IPS DF 6.9 (cell line): ENCODE data around the gene RASSF3.
"Not testable (repeated sequence)": the region's sequence is repeated elsewhere in the genome, so short reads cannot be mapped to it uniquely, and the experiment has no call there.

ENCODE experiments used
- DNase-seq: peaks from one replicate; pipeline ENCODE4 v3.0.0-alpha.2; 2013; ENCODE audit warnings: low read depth, low spot score
- H3K27ac ChIP-seq: one replicate; pipeline ENCODE4 v1.5.1; 2013; ENCODE audit warnings: low read length, control low read depth
- H3K27me3 ChIP-seq: 2 replicates; pipeline ENCODE4 v1.6.1; 2013; ENCODE audit warnings: mild to moderate bottlenecking, low read length; ENCODE audit not compliant: control insufficient read depth, insufficient read depth
- H3K36me3 ChIP-seq: 2 replicates; pipeline ENCODE4 v1.6.1; 2013; ENCODE audit warnings: low read length; ENCODE audit not compliant: control insufficient read depth, insufficient read depth
- H3K4me1 ChIP-seq: 2 replicates; pipeline ENCODE4 v1.6.1; 2013; ENCODE audit warnings: low read length; ENCODE audit not compliant: control insufficient read depth, insufficient read depth
- H3K4me3 ChIP-seq: 2 replicates; pipeline ENCODE4 v1.5.1; 2013; ENCODE audit warnings: mild to moderate bottlenecking, low read length
- H3K9me3 ChIP-seq: 2 replicates; pipeline ENCODE4 v1.6.1; 2013; ENCODE audit warnings: low read length, inconsistent platforms; ENCODE audit not compliant: control insufficient read depth, insufficient read depth
- WGBS: extraction: QIAGEN DNeasy Blood & Tissue Kit; methylation state at CpG from one replicate; pipeline ENCODE4 v1.1.7; 2013; ENCODE audit warnings: mixed read lengths, missing lambda C conversion rate; ENCODE audit not compliant: insufficient read length, insufficient coverage; 5-methylcytosine and 5-hydroxymethylcytosine counted together

RASSF3 gene

DNA sequence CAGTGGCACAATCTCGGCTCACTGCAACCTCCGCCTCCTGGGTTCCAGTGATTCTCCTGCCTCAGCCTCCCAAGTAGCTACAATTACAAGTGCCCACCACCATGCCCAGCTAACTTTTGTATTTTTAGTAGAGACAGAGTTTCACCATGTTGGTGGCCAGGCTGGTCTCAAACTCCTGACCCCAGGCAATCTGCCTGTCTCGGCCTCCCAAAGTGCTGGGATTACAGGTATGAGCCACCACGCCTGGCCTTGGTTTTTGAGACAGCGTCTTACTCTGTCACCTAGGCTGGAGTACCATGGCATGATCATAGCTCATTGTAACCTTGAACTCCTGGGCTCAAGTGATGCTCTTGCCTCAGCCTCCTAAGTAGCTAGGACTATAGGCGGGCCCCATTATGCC, 79.9 kb downstream of the RASSF3 start:
- H3K9me3 ChIP-seq, H3K27me3 ChIP-seq, DNase-seq, H3K27ac ChIP-seq, H3K36me3 ChIP-seq, H3K4me1 ChIP-seq, H3K4me3 ChIP-seq: not testable (repeated sequence)
- no CpG with 5 or more reads among the region's 6 CpGs for WGBS

DNA sequence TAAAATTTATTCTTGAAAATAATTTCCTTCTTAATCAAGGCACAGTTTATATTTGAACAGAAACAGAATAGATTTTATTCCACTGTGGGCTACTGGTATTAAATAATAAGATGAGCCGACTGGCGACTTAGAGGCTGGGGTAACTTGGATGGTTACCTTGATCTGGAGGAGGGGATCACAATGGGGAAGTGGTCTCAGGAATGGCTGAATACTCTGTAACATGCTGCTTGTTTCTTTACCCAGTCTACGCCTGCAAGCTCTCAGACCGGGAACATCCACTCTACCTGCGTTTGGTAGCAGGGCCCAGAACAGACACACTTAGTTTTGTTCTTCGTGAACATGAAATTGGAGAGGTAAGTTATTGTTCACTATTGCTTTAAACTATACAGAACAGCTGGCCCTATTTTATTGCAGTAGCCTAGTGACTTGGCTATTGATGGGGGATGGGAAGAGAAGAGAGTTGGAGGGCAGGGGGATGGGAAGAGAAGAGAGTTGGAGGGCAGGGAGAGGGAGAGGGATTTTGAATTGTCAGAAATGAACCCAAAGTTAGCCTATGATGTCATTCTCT, 81.0 kb downstream of the RASSF3 start:
- Histone ChIP-seq H3K36me3 (no peaks in the 10 kb centered on the region), H3K27me3 (no peaks in the 10 kb centered on the region), H3K4me3 (no peak overlapping the region), H3K27ac (no peak overlapping the region), H3K9me3 (no peaks in the 10 kb centered on the region), H3K4me1 (peaks cover 4% of the 10 kb centered on the region; the same call in 1 of the 2 replicates)
- no CpG with 5 or more reads among the region's 6 CpGs for WGBS
- DNase-seq, result peak; percentile 57

- Histone ChIP-seq H3K4me3 (no peak overlapping the region), H3K36me3 (no peaks in the 10 kb centered on the region), H3K27me3 (no peaks in the 10 kb centered on the region), H3K9me3 (no peaks in the 10 kb centered on the region), H3K4me1 (peaks cover 4% of the 10 kb centered on the region; the same call in 1 of the 2 replicates), H3K27ac (no peak overlapping the region)
- no peak for DNase-seq
- WGBS, result no CpG with 5 or more reads among the region's 2 CpGs
Measured at GRCh38 chr12:64691795-64692583, 81.7 kb downstream of the RASSF3 start.

DNA sequence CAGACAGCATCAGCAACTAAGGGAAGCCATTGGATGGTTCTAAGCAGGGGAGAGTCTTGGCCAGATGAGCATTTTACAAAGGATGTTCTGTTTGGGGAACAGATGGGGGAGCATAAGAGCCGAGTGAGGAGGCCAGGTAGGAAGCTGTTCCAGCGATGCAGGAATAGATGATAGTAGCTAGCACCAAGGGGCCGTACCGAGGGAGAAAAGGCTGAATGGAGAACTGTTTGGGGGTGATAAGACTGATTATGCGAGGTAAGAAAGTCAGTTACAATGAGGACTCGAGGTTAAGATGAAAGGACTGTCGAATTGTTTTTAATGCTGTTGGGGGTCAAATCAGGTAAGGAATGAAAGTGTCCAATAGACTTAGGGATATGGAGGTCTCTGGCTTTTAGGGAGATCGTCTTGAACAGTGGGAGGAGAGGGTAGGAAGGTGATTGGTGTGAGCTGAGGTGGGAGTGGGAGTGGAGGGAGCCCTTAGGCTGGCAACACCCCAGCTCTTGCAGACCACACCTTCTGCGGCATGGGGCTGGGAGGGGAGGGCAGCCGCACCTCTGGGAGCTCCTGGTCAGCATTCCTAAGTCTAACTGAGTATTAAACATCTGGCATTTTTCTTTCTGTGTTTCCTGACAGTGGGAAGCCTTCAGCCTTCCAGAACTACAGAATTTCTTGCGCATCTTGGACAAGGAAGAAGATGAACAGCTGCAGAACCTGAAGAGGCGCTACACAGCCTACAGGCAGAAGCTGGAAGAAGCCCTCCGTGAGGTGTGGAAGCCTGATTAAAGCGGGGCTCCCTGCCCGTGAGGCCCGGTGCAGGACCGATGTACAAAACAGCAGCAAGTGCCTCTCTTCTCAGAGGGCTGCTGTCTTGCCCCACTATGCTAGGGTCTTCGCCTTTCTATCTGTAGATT, 84.1 kb downstream of the RASSF3 start:
- peaks cover 2% of the 10 kb centered on the region; the same call in 1 of the 2 replicates for H3K4me1 ChIP-seq
- no peaks in the 10 kb centered on the region for H3K27me3 ChIP-seq
- no CpG with 5 or more reads among the region's 18 CpGs for WGBS
- H3K27ac ChIP-seq, result no peak overlapping the region
- no peaks in the 10 kb centered on the region for H3K9me3 ChIP-seq
- H3K36me3 ChIP-seq, result no peaks in the 10 kb centered on the region
- H3K4me3 ChIP-seq, result no peak overlapping the region
- no peak for DNase-seq

DNA sequence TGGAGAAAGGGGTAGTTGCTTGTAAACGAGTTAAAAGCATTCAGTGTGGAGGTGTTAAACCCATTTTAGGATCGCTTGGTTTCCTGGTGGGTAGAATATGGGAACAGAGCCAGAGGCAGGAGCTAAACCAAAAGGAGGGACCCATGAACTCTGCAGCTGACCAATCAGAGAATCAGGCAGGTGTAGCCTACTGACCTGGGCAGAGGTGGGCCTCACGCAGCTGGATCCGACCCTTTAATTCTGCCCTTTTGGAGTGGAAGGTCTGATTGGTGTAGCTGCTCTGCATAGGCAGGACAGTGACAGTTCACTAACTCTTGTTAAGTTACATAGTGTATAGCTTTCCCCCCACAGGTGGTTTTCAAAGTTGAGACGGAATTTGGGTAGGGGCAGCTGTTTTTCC, 85.3 kb downstream of the RASSF3 start:
- Histone ChIP-seq H3K27ac (no peak overlapping the region), H3K36me3 (no peaks in the 10 kb centered on the region), H3K9me3 (no peaks in the 10 kb centered on the region), H3K27me3 (no peaks in the 10 kb centered on the region), H3K4me3 (no peak overlapping the region), H3K4me1 (peaks cover 2% of the 10 kb centered on the region; the same call in 1 of the 2 replicates)
- DNase-seq, result no peak
- no CpG with 5 or more reads among the region's 5 CpGs for WGBS

DNA sequence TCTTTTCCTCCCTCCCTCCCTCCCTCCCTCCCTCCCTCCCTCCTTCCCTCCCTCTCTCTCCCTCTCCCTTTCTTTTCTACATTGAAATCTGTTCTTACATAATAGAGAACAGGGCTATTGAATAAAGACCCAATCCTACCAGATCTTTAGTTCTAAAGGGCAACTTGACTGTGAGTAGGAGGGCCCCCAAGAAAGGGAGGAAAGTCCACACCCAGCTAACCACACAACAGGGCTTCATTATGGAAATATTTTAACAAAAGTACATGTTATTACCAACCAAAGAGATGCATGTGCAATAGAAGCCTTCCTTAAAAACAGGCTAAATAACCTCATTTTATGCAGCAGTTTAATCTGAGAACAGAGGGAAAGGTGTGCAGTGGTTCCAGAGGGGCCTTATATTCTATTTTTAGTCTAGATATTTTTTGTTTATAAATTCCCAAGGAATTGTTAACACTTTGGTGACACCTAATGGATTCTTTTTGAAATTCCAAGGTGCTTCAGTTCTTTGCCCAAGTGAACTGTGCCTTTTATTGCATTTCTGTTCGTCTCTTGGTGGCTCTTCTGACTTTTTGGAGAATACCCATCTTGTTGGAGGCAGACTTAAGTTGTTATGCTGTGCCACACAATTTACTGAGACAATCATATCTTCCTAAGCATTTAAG, 85.9 kb downstream of the RASSF3 start:
- no peaks in the 10 kb centered on the region for H3K27me3 ChIP-seq
- no CpG with 5 or more reads among the region's 1 CpG for WGBS
- H3K4me3 ChIP-seq, result no peak overlapping the region

DNA sequence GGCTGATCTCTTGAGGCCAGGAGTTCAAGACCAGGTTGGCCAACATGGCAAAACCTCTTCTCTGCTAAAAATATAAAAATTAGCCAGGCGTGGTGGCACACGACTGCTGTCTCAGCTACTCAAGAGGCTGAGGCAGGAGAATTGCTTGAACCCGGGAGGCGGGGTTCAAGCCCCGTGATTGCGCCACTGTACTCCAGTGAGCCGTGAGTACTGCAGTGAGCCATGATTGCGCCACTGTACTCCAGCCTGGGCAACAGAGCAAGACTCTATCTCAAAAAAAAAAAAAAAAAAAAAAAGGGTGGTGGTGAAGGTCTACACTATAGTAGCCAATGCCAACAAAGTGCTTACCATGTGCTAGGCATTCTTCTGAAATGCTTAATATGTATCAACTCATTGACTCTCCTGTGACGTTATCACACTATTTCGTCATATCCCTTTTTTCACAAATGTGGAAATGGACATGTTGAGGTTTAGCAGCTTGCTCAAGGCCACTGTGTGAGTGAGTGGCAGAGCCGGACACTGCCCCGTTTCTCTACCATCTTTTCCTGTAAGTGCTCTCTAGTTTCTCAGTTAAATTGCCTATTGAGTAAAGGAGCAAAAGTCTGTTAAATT, 89.3 kb downstream of the RASSF3 start:
- WGBS, result no CpG with 5 or more reads among the region's 12 CpGs
- no peak for DNase-seq
- Histone ChIP-seq H3K4me1 (no peaks in the 10 kb centered on the region), H3K9me3 (no peaks in the 10 kb centered on the region), H3K27me3 (no peaks in the 10 kb centered on the region), H3K36me3 (no peaks in the 10 kb centered on the region), H3K4me3 (no peak overlapping the region), H3K27ac (no peak overlapping the region)

More for the DNA sequence above, 85.9 kb downstream of the RASSF3 start:
- Histone ChIP-seq H3K9me3 (no peaks in the 10 kb centered on the region), H3K27ac (no peak overlapping the region), H3K4me1 (peaks cover 2% of the 10 kb centered on the region; the same call in 1 of the 2 replicates), H3K36me3 (no peaks in the 10 kb centered on the region)
- DNase-seq, result no peak

DNA sequence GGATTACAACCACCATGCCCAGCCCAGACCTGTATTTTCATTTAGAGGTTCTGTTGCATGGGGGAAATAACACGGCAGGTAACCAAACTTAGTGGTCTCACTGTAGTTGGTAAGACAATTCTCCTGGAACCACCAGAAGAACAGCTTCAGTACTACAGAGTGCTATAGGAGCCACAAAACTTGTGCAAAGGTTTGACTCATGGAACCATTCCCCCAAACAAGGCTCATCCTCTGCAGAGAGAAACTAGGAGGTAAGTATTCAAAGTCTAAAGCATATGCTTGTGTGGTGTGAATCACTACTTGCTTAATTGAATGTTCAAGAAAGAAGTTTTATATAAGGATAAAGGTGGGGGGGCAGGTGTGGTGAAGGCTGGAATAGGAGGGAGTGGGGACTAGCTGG, 90.2 kb downstream of the RASSF3 start:
- Histone ChIP-seq H3K27ac (no peak overlapping the region), H3K27me3 (no peaks in the 10 kb centered on the region), H3K9me3 (no peaks in the 10 kb centered on the region), H3K4me1 (no peaks in the 10 kb centered on the region), H3K4me3 (no peak overlapping the region), H3K36me3 (no peaks in the 10 kb centered on the region)
- no peak for DNase-seq
- WGBS, result no CpG with 5 or more reads among the region's 1 CpG

DNA sequence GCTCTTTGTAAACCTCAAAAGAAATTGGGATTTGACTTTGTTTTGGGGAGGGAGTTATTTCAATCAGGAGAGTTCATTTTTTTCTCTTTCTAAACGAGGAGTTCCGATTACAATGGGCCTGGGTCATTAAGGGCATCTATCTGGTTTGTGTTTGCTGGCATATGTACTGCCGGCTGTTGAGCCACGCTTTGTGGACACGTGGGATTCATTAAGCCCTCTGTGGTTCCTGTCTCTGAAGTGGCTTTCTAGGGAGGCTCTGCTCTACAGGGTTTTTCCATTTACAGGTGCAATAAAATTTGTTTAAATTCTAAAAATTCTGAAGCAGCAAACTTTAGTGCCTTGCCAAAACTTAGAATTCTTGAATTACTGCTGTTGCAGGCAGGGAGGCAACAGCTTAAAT, 91.0 kb downstream of the RASSF3 start:
- Histone ChIP-seq H3K4me1 (no peaks in the 10 kb centered on the region), H3K9me3 (no peaks in the 10 kb centered on the region), H3K36me3 (no peaks in the 10 kb centered on the region), H3K27me3 (no peaks in the 10 kb centered on the region), H3K4me3 (no peak overlapping the region), H3K27ac (no peak overlapping the region)
- no peak for DNase-seq
- WGBS, result no CpG with 5 or more reads among the region's 5 CpGs

- no CpG with 5 or more reads among the region's 3 CpGs for WGBS
- no peaks in the 10 kb centered on the region for H3K36me3 ChIP-seq
- H3K4me3 ChIP-seq, result no peak overlapping the region
- no peaks in the 10 kb centered on the region for H3K9me3 ChIP-seq
- no peak for DNase-seq
- H3K27me3 ChIP-seq, result no peaks in the 10 kb centered on the region
- no peaks in the 10 kb centered on the region for H3K4me1 ChIP-seq
- H3K27ac ChIP-seq, result no peak overlapping the region
Measured at GRCh38 chr12:64706306-64706705, 96.0 kb downstream of the RASSF3 start.
